Colon (tissue), 2 donors: Measurements from ENCODE around the gene GSG1L.

Source experiments
- FAIRE-seq: peaks from 2 replicates; lab custom pipeline; 2012; peaks lifted over from hg19 to GRCh38; lab: Jason Lieb, UNC
- donor health status: control.
- donor health status: control.

Gene GSG1L

GRCh38 chr16:28014851-28015250, 48.7 kb downstream of the GSG1L start:
- no peak for FAIRE-seq

- FAIRE-seq: no peak
Measured at GRCh38 chr16:28013878-28014277, 49.6 kb downstream of the GSG1L start.

- no peak for FAIRE-seq
Measured at GRCh38 chr16:28013392-28013791, 50.1 kb downstream of the GSG1L start.

GRCh38 chr16:28011971-28012445, 51.5 kb downstream of the GSG1L start:
- no peak for FAIRE-seq

GRCh38 chr16:28011223-28011622, 52.3 kb downstream of the GSG1L start:
- no peak for FAIRE-seq

GRCh38 chr16:28010671-28011070, 52.8 kb downstream of the GSG1L start:
- FAIRE-seq: no peak

- FAIRE-seq: no peak
Measured at GRCh38 chr16:28009586-28010373, 53.7 kb downstream of the GSG1L start.

GRCh38 chr16:28003923-28004322, 59.6 kb downstream of the GSG1L start:
- FAIRE-seq: no peak

- FAIRE-seq: no peak
Measured at GRCh38 chr16:28003021-28003865, 60.3 kb downstream of the GSG1L start.

GRCh38 chr16:28001642-28002041, 61.9 kb downstream of the GSG1L start:
- FAIRE-seq: no peak

GRCh38 chr16:28001184-28001583, 62.3 kb downstream of the GSG1L start:
- FAIRE-seq: no peak

- FAIRE-seq: no peak
Measured at GRCh38 chr16:28000314-28001169, 63.0 kb downstream of the GSG1L start.

- FAIRE-seq: no peak
Measured at GRCh38 chr16:27999687-28000086, 63.8 kb downstream of the GSG1L start.

GRCh38 chr16:27995378-27995777, 68.1 kb downstream of the GSG1L start:
- FAIRE-seq: no peak

- FAIRE-seq: no peak
Measured at GRCh38 chr16:27994686-27995085, 68.8 kb downstream of the GSG1L start.

GRCh38 chr16:27993587-27993986, 69.9 kb downstream of the GSG1L start:
- no peak for FAIRE-seq

- FAIRE-seq: no peak
Measured at GRCh38 chr16:27991876-27992275, 71.6 kb downstream of the GSG1L start.

GRCh38 chr16:27985981-27986380, 77.5 kb downstream of the GSG1L start:
- no peak for FAIRE-seq

GRCh38 chr16:27984121-27984520, 79.4 kb downstream of the GSG1L start:
- no peak for FAIRE-seq

GRCh38 chr16:27983244-27983643, 80.3 kb downstream of the GSG1L start:
- FAIRE-seq: no peak

- no peak for FAIRE-seq
Measured at GRCh38 chr16:27982184-27982583, 81.3 kb downstream of the GSG1L start.
